Peyer's patch (tissue), 4 donors: ENCODE results near the gene TMEM132A.

ENCODE experiments used
- CTCF ChIP-seq, 6 experiments: fragments of 450-650 bp in 4 of 6; fragments of 200-600 bp in 2 of 6; sonication (generic) in 1 of 6; IDR thresholded peaks; one replicate each; pipeline ENCODE4 v1.5.1; 2017 to 2019; ENCODE audit warnings: antibody characterized with exemption in 6 of 6, mild to moderate bottlenecking in 3 of 6, moderate library complexity in 1 of 6
- POLR2A ChIP-seq, 2 donors: fragments of 450-650 bp; IDR thresholded peaks; one replicate each; pipeline ENCODE4 v1.5.1; 2017; ENCODE audit warnings: antibody characterized with exemption in 2 of 2, mild to moderate bottlenecking in 2 of 2, moderate library complexity in 2 of 2

- TF ChIP-seq CTCF (IDR thresholded peaks at IDR 0.05) = peak in 4 of 6 experiments; percentile 14 to 21 (median 20)
- no peak for TF ChIP-seq POLR2A (IDR thresholded peaks at IDR 0.05)
Observed at GRCh38 chr11:60944490-60945294, 20.4 kb downstream of the TMEM132A start.
